HUES6 (cell line): ENCODE results near the gene MSANTD1.

Experiments used
- H3K27ac ChIP-seq: 2 replicates; pipeline ENCODE4 v1.7.0; 2013; ENCODE audit warnings: low read depth, mild to moderate bottlenecking, low read length, inconsistent platforms
- H3K27me3 ChIP-seq: 2 replicates; pipeline ENCODE4 v1.6.1; 2013; ENCODE audit warnings: low read length; ENCODE audit not compliant: control insufficient read depth, insufficient read depth
- H3K36me3 ChIP-seq: 2 replicates; pipeline ENCODE4 v1.6.1; 2013; ENCODE audit warnings: low read length; ENCODE audit not compliant: control insufficient read depth, insufficient read depth
- H3K4me1 ChIP-seq: 2 replicates; pipeline ENCODE4 v1.6.1; 2013; ENCODE audit warnings: low read length; ENCODE audit not compliant: control insufficient read depth, insufficient read depth
- H3K4me3 ChIP-seq: 2 replicates; pipeline ENCODE4 v1.5.1; 2013; ENCODE audit warnings: low read depth, low read length
- H3K9ac ChIP-seq: one replicate; pipeline ENCODE4 v1.6.1; 2013; ENCODE audit warnings: mild to moderate bottlenecking, low read length
- H3K9me3 ChIP-seq: 2 replicates; pipeline ENCODE4 v1.6.1; 2013; ENCODE audit warnings: low read depth, low read length; ENCODE audit not compliant: control insufficient read depth, insufficient read depth

MSANTD1 gene

GRCh38 chr4:3303923-3304710 lies 55.2 kb downstream of the MSANTD1 start:
- H3K9ac ChIP-seq = no peak overlapping the region
- H3K27me3 ChIP-seq = 0 out of 2 replicates have a peak, but pooled peaks cover 2% of the 10 kb centered on the region

GRCh38 chr4:3304831-3305609 lies 56.1 kb downstream of the MSANTD1 start:
- Histone ChIP-seq H3K9me3 (no peaks in the 10 kb centered on the region), H3K27ac (no peak overlapping the region), H3K27me3 (0 out of 2 replicates have a peak, but pooled peaks cover 2% of the 10 kb centered on the region), H3K9ac (no peak overlapping the region), H3K4me3 (no peak overlapping the region), H3K4me1 (peaks cover 29% of the 10 kb centered on the region), H3K36me3 (no peaks in the 10 kb centered on the region)

More at GRCh38 chr4:3303923-3304710, 55.2 kb downstream of the MSANTD1 start:
- Histone ChIP-seq H3K36me3 (no peaks in the 10 kb centered on the region), H3K9me3 (no peaks in the 10 kb centered on the region), H3K4me3 (no peak overlapping the region), H3K27ac (no peak overlapping the region), H3K4me1 (peaks cover 38% of the 10 kb centered on the region)

DNA sequence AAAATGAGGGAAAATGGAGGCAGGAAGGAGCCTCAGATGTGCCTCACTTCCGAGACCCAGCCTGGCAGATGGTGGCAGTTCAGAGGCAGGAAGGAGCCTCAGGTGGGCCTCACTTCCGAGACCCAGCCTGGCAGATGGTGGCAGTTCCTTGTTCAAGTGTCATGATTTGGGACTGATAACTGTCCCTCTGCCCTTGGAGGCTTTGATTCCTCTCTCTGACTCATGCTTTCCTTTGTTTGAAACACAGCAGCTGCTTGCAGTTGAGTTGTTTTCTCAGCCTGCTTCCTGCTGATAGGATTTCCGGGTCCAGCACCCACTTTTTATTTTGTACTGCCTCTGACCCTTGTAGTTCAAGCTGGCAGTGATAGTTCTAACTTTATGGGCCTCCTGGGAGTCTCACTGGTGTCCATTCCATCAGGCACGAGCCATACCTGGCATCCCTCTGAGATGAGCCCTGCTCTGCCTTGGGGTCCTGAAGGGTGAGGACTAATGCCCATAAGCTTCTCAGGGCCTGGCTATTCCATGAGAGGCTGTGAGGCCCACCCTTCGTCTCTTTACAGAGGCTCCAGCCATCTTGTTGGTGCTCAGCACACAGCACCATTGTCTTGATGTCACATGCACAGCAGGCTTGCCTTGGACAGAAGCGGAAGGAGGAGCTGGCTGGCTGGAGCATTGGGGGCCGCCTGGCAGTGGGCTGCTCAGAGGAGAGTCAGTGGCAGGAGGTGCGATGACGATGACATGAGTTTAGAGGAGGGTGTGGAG lies 56.8 kb downstream of the MSANTD1 start:
- Histone ChIP-seq H3K4me1 (peaks cover 24% of the 10 kb centered on the region), H3K27ac (no peak overlapping the region), H3K36me3 (no peaks in the 10 kb centered on the region), H3K9ac (no peak overlapping the region), H3K27me3 (0 out of 2 replicates have a peak, but pooled peaks cover 2% of the 10 kb centered on the region), H3K4me3 (no peak overlapping the region), H3K9me3 (no peaks in the 10 kb centered on the region)
